Suprapubic skin (tissue), 4 donors: Measurements from ENCODE around the gene GTPBP6. TPM values are rescaled to one million over a fixed set of nuclear protein-coding genes. Genes with fewer than 3 reads are reported as not detected.

Experiments
- DNase-seq, 2 donors: peaks; one replicate each; pipeline ENCODE4 v3.0.0-alpha.2; 2019; ENCODE audit warnings: low spot score in 2 of 2
- H3K27ac ChIP-seq: fragments of 200-600 bp; sonication (generic); one replicate; pipeline ENCODE4 v1.5.1; 2019
- H3K27me3 ChIP-seq: fragments of 200-600 bp; sonication (generic); one replicate; pipeline ENCODE4 v1.5.1; 2019
- H3K36me3 ChIP-seq: fragments of 200-600 bp; sonication (generic); one replicate; pipeline ENCODE4 v1.5.1; 2019
- H3K4me1 ChIP-seq: fragments of 200-600 bp; sonication (generic); one replicate; pipeline ENCODE4 v1.5.1; 2019
- H3K4me3 ChIP-seq: fragments of 200-600 bp; sonication (generic); one replicate; pipeline ENCODE4 v1.5.1; 2019; ENCODE audit warnings: mild to moderate bottlenecking
- H3K9me3 ChIP-seq: fragments of 200-600 bp; sonication (generic); one replicate; pipeline ENCODE4 v1.5.1; 2019
- EP300 ChIP-seq: sonication (generic); formaldehyde crosslinking; IDR thresholded peaks from one replicate; pipeline ENCODE4 v1.6.1; 2017; ENCODE audit warnings: antibody characterized with exemption
- POLR2A ChIP-seq, 2 donors: fragments of 450-650 bp; IDR thresholded peaks; one replicate each; pipeline ENCODE4 v1.6.1; 2017; ENCODE audit warnings: antibody characterized with exemption in 2 of 2, mild to moderate bottlenecking in 2 of 2, moderate library complexity in 2 of 2
- POLR2AphosphoS5 ChIP-seq, 3 donors: sonication (generic); formaldehyde crosslinking; IDR thresholded peaks; one replicate each; pipeline ENCODE4 v1.6.1; 2017; ENCODE audit warnings: antibody characterized with exemption in 3 of 3
- WGBS: methylation state at CpG from one replicate; pipeline ENCODE4 v1.1.5; 2018; 5-methylcytosine and 5-hydroxymethylcytosine counted together
- total RNA-seq, 4 donors: library from RNA; depleted of rRNA; stranded (reverse); fragments of >200 nt; gene quantifications; one replicate each; pipeline ENCODE4 v1.1.0, GENCODE V29; 2016
- TF ChIP-seq, protein P1 (sequence below), 2 donors: fragments of 200-600 bp in 1 of 2; fragments of 450-650 bp in 1 of 2; sonication (generic) in 1 of 2; IDR thresholded peaks; one replicate each; pipeline ENCODE4 v1.5.1; 2016 to 2019; ENCODE audit warnings: antibody characterized with exemption in 2 of 2, mild to moderate bottlenecking in 1 of 2, moderate library complexity in 1 of 2

GTPBP6 gene
- total RNA-seq, 4 donors from 2014 or later, result 29.7 to 36.4 (median 34.3) TPM

DNA sequence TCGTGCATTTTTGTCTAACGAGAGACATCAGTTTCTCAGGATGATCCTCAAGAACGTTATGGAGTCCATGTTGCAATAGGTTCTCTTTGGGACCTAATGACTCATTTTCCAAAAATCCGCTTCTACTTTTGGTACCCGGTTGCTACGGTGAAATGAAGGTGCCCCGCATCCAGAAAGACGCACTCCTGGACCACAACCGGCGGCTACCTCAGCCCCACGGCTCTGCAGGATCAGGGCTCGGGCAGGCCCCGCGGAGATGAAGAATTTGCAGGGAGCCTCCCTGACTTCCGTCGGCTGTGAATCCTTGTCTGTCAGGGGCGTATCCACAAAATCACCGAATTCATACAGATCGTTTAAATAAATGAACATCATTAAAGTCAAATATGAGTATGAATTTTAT is 15.6 kb downstream of the GTPBP6 start:
- Histone ChIP-seq H3K9me3 (no peaks in the 10 kb centered on the region), H3K36me3 (peaks cover 78% of the 10 kb centered on the region), H3K4me1 (no peaks in the 10 kb centered on the region), H3K4me3 (no peak overlapping the region), H3K27me3 (no peaks in the 10 kb centered on the region), H3K27ac (no peak overlapping the region)
- TF ChIP-seq EP300, result no peak
- no peak for DNase-seq
- 92% methylated on average over 19 of the region's 19 CpGs for WGBS

DNA sequence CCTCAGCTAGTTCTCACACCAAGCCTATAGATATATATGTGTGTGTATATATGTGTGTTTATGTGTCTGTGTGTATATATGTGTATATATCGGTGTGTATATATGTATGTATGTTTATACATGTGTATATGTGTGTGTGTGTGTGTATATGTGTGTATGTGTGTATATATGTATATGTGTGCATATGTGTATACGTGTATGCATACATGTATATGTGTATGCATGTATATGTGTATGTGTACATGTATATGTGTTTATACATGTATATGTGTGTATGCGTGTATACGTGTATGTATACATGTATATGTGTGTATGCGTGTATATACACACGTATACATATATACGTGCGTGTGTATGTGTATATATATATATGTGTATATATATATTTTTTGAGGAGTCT is 18.3 kb downstream of the GTPBP6 start:
- TF ChIP-seq, protein P1, sequence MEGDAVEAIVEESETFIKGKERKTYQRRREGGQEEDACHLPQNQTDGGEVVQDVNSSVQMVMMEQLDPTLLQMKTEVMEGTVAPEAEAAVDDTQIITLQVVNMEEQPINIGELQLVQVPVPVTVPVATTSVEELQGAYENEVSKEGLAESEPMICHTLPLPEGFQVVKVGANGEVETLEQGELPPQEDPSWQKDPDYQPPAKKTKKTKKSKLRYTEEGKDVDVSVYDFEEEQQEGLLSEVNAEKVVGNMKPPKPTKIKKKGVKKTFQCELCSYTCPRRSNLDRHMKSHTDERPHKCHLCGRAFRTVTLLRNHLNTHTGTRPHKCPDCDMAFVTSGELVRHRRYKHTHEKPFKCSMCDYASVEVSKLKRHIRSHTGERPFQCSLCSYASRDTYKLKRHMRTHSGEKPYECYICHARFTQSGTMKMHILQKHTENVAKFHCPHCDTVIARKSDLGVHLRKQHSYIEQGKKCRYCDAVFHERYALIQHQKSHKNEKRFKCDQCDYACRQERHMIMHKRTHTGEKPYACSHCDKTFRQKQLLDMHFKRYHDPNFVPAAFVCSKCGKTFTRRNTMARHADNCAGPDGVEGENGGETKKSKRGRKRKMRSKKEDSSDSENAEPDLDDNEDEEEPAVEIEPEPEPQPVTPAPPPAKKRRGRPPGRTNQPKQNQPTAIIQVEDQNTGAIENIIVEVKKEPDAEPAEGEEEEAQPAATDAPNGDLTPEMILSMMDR (IDR thresholded peaks at IDR 0.05), result no peak
- TF ChIP-seq EP300 (no peak), POLR2A (IDR thresholded peaks at IDR 0.05) (no peak), POLR2AphosphoS5 (IDR thresholded peaks at IDR 0.05) (no peak)
- Histone ChIP-seq H3K27me3 (no peaks in the 10 kb centered on the region), H3K27ac (no peak overlapping the region), H3K36me3 (peaks cover 62% of the 10 kb centered on the region), H3K9me3 (no peaks in the 10 kb centered on the region), H3K4me3 (no peak overlapping the region), H3K4me1 (no peaks in the 10 kb centered on the region)
- WGBS, result 86% methylated on average over 8 of the region's 8 CpGs
- DNase-seq, result no peak

DNA sequence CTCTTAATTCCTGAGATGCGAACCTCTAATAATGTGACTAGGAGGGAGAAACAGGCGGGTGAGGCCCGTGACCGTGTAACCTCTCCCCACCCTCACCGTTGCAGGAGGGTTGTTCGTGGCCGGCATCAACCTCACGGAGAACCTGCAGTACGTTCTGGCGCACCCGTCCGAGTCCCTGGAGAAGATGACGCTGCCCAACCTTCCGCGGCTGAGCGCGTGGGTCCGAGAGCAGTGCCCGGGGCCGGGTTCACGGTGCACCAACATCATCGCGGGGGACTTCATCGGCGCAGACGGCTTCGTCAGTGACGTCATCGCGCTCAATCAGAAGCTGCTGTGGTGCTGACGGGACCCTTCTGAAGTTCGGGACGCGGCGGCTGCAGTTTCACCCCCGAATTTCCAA is 19.6 kb downstream of the GTPBP6 start:
- Histone ChIP-seq H3K27me3 (no peaks in the 10 kb centered on the region), H3K4me3 (no peak overlapping the region), H3K9me3 (no peaks in the 10 kb centered on the region), H3K27ac (no peak overlapping the region), H3K4me1 (no peaks in the 10 kb centered on the region), H3K36me3 (peaks cover 57% of the 10 kb centered on the region)
- no peak for DNase-seq
- WGBS, result over 99% methylated on average over 19 of the region's 36 CpGs
- TF ChIP-seq POLR2A (IDR thresholded peaks at IDR 0.05) (no peak), POLR2AphosphoS5 (IDR thresholded peaks at IDR 0.05) (no peak), EP300 (no peak)
- TF ChIP-seq, protein P1 (IDR thresholded peaks at IDR 0.05), result no peak

DNA sequence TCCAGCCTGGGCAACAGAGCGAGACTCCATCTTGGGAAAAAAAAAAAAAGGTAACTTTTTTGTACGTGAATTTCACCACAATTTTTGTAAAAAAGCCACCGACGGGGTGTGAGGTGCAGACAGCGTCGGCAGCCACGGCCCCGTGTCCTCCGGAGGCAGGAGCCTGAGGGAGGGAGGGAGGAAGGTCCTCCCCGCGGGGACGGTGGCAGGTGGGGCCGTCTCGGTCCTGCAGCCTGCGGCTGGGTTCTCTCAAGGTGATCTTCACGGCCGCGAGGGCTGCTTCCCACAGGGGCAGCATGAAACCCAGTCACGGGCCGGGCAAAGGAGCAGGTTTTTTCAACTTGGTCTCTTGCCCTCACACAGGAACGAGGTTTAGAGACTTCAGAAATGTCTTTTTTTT is 23.5 kb downstream of the GTPBP6 start:
- no peaks in the 10 kb centered on the region for H3K9me3 ChIP-seq
- no peaks in the 10 kb centered on the region for H3K4me1 ChIP-seq
- 97% methylated on average over 17 of the region's 21 CpGs for WGBS
- no peak for TF ChIP-seq POLR2AphosphoS5 (IDR thresholded peaks at IDR 0.05)
- no peak for TF ChIP-seq EP300
- TF ChIP-seq, protein P1 (IDR thresholded peaks at IDR 0.05), result no peak
- TF ChIP-seq POLR2A (IDR thresholded peaks at IDR 0.05), result no peak
- no peak overlapping the region for H3K27ac ChIP-seq
- H3K4me3 ChIP-seq, result no peak overlapping the region
- peak; percentile 36 to 70 for DNase-seq
- no peaks in the 10 kb centered on the region for H3K27me3 ChIP-seq
- H3K36me3 ChIP-seq, result peaks cover 63% of the 10 kb centered on the region

DNA sequence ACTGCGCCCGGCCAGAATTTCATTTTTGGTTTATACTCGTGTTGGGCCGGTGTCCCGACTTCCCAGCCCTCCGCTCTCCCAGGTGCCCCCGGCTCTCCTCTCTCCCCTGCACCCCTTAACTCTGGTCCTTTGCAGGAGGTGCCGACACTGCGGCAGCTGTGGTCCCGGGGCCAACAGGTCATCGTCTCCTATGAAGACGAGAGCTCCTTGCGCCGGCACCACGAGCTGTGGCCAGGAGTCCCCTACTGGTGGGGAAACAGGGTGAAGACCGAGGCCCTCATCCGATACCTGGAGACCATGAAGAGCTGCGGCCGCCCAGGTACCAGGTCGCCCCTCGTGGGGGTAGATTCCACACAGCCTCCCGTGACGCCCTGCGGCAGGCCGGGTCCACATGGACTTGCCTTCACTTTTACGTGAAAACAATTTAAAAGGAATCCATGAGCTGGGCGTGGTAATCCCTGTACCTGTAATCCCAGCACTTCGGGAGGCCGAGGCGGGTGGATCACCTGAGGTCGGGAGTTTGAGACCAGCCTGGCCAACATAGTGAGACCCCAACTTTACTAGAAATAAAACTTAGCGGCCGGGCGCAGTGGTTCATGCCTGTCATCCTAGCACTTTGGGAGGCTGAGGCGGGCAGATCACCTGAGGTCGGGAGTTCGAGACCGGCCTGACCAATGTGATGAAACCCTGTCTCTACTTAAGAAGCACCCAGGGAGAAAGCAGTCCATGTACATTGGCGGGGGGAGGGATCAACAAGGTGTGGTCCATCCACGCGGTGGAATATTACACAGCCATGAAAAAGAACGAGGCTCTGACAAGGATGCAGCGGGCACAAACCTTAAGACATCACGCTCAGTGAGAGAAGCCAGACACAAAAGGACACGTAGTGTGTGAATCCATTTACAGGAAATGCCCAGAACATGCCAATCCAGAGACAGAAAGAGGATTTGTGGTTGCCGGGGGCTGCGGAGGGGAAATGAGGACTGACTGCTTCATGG is 25.4 kb downstream of the GTPBP6 start:
- DNase-seq, result peak; percentile 58 to 67
- no peaks in the 10 kb centered on the region for H3K9me3 ChIP-seq
- H3K4me1 ChIP-seq, result no peaks in the 10 kb centered on the region
- 98% methylated on average over 32 of the region's 47 CpGs for WGBS
- no peaks in the 10 kb centered on the region for H3K27me3 ChIP-seq
- TF ChIP-seq POLR2A (IDR thresholded peaks at IDR 0.05), result no peak
- TF ChIP-seq, protein P1 (IDR thresholded peaks at IDR 0.05), result no peak
- TF ChIP-seq POLR2AphosphoS5 (IDR thresholded peaks at IDR 0.05), result no peak
- TF ChIP-seq EP300, result no peak
- H3K36me3 ChIP-seq, result peaks cover 71% of the 10 kb centered on the region
- no peak overlapping the region for H3K27ac ChIP-seq
- H3K4me3 ChIP-seq, result no peak overlapping the region
